ENCODE measurements around the gene ZDHHC14.
A peak's percentile ranks its signal among the peaks of the same experiment; 100 is the strongest.
"Not testable (repeated sequence)": the region's sequence is repeated elsewhere in the genome, so short reads cannot be mapped to it uniquely, and the experiment has no call there.

The ZDHHC14 gene

DNA sequence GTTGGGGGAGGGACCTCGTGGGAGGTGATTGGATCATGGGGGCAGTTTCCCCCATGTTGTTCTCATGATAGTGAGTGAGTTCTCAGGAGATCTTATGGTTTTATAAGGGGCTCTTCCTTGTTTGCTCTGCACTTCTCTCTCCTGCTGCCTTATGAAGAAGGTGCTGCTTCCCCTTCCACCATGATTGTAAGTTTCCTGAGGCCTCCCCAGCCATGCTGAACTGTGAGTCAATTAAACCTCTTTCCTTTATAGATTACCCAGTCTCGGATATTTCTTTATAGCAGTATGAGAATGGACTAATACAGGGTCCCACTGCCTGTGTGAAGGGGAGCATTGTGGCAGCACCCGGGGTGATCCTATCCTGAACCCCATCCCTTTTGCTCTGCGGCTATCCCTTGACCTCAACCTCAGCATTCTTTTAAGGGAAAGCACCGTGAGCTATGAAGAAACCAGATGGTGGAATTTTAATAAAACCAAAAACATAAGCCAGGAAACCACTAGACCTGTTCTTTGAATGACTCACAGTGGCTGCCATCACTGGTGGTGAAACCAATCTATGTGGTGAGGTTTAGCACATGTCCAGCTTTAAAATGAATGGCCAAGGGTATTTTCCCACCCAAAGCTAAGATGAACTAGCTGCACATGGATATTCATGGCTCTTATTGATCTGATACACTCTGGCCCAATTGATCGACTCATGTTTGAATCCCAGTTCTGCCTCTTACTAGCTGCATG lies 62.2 kb downstream of the ZDHHC14 start:
- no peak for DNase-seq (ENCODE audit: low read depth in 2 of 2)

GRCh38 chr6:157445277-157446009 lies 64.5 kb downstream of the ZDHHC14 start:
- no peak for DNase-seq (ENCODE audit: low read depth in 2 of 2)

GRCh38 chr6:157447735-157448134 lies 66.7 kb downstream of the ZDHHC14 start:
- no peak for DNase-seq (ENCODE audit: low read depth in 2 of 2)

DNA sequence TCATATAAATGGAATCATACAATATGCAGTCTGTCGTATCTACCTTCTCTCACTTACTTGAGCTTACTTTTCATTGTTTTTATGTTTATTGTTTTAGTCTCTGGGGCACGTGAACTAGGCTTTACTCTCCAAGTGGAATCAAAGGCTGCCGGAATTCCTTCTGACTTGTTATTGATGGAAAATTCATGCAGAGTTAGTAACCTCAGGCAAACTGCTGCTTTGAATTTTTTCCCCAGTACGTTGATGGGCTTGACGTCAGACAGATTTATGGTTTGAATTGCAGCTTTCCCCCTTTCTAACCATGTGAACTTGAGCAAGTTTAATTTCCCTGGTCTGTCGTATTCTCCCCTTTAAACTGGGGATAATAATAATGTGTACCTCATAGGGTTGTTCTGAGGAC lies 68.6 kb downstream of the ZDHHC14 start:
- DNase-seq (ENCODE audit: low read depth in 2 of 2): no peak

GRCh38 chr6:157450931-157451742 lies 70.1 kb downstream of the ZDHHC14 start:
- no peak for DNase-seq (ENCODE audit: low read depth in 2 of 2)

- DNase-seq (ENCODE audit: low read depth in 2 of 2): no peak
Observed at GRCh38 chr6:157452096-157452495, 71.1 kb downstream of the ZDHHC14 start.

- no peak for DNase-seq (ENCODE audit: low read depth in 2 of 2)
Observed at GRCh38 chr6:157453131-157453530, 72.1 kb downstream of the ZDHHC14 start.

DNA sequence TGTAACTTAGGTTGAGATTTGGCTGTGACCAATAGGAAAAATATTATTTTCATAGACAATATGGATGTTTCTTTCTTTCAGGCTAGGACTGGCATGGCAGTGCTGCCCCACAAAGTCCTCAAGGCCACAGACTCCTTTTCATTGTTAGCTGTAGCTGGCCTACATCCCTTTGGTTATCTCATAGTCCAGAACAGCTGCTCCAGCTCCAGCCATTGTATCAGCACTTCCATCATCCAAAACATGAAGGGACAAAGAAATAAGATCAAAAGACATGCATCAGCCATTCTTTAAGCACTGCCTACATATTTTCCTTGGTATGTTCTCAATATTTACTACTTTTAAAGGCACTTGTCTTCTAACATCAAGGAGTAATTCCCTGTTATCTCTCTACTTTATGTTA lies 73.0 kb downstream of the ZDHHC14 start:
- DNase-seq (ENCODE audit: low read depth in 2 of 2): no peak

DNA sequence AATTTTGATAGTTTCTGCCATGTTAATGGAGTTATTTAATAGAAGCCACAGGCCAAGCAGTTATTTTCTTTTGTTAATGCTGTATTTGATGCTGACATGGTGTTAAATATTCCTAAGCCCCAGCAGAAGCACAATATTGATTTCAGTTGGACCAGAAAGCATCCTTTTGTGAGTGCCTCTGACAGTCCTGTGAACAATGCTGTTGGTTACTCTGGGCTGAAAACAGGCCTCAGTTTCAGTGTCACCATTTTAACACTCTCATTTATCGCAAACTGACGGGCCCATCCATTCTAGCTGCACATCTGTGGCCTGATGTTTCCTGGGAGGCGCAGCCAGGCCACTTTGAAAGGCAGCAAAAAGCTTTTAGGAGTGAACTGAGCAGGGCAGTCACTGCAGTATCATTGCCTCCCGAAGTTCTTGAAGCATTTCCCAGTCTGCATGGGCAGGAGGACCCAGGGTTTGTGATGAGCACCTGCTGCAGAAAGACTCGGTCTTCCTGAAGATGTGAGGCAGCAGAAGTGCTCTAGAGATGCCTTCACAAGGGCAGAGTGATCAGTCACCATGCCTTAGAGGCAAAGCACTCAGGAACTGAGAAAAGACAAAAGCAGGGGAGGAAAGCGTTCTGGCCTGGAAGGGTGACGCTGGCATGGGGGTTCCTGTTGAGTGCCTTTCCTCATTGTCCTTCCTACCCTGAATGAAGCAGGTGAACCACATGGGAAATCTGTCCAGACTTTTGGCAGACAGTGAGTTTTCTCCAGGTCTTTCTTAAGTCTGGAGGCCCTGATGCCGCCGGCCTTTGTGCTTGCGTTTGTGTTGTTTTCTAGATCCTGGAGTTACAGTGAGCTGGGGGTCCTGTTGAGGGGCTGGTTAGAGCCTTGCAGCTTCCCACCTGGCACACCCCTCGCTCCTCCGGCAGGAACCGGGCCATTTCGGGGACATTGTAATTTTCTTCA lies 74.0 kb downstream of the ZDHHC14 start:
- no peak for DNase-seq (ENCODE audit: low read depth in 2 of 2)

DNA sequence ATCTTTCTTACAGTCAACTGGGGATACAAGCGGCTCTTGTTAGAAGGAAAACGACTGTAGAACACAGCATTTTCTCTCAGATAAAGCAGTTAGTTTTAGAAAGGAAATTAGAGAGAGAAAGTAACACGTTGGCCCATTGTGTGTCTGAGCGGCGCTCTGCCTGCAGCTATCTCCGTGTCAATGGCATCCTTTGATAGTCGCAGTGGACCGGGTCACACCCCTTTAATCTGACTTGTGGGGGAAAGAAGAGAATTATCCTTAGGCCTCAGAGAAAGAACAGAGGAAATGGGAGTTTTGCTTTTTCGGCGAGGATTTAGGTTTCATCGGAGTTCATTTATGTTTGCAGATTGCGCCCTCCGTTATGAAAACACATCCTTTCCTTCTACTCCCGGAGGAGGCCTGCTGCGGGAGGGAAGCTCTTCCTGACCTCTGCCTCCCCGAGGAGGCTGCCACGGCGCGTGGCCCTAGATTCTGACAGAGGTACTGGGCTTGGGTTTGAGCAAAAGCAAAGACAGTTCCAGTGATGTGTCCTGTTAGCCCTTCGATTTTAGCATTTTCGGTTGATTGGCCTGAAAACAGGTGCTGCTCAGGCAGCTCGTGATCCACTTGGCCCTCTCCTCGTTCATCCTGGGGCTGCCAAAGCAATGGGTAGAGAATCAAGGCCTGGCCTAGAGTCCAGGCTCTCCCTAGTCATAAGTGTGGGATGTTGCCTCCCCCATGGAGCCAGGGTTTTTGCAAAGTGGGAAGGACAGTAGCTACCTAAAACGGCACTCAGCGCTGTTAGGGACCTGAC lies 74.9 kb downstream of the ZDHHC14 start:
- DNase-seq (ENCODE audit: low read depth in 2 of 2): no peak

GRCh38 chr6:157456524-157456829 lies 75.5 kb downstream of the ZDHHC14 start:
- DNase-seq (ENCODE audit: low read depth in 2 of 2): no peak

GRCh38 chr6:157457787-157458186 lies 76.8 kb downstream of the ZDHHC14 start:
- no peak for DNase-seq (ENCODE audit: low read depth in 2 of 2)

DNA sequence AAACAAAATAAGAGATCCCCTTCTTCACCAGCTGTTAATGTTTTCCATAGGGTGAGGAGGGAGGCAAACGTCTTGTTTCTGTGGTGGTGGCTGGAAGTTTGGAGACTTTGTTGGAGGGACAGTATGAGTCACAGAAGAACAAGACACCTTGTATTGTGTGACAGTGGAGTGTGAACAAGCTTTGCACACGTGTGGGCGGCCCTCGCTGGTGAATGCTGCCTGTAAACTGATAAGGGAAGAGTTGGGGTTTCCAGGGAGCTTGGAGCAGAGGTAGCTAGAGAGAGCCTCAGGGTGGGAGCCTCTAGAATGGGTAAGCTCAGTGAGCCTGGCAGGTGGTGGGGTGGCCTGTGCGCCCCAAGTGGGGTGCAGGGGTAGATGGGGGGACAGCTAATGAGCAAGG lies 78.3 kb downstream of the ZDHHC14 start:
- peak; percentile 39 to 40 for DNase-seq (ENCODE audit: low read depth in 2 of 2)

- DNase-seq (ENCODE audit: low read depth in 2 of 2): no peak
Observed at GRCh38 chr6:157460182-157460999, 79.4 kb downstream of the ZDHHC14 start.

DNA sequence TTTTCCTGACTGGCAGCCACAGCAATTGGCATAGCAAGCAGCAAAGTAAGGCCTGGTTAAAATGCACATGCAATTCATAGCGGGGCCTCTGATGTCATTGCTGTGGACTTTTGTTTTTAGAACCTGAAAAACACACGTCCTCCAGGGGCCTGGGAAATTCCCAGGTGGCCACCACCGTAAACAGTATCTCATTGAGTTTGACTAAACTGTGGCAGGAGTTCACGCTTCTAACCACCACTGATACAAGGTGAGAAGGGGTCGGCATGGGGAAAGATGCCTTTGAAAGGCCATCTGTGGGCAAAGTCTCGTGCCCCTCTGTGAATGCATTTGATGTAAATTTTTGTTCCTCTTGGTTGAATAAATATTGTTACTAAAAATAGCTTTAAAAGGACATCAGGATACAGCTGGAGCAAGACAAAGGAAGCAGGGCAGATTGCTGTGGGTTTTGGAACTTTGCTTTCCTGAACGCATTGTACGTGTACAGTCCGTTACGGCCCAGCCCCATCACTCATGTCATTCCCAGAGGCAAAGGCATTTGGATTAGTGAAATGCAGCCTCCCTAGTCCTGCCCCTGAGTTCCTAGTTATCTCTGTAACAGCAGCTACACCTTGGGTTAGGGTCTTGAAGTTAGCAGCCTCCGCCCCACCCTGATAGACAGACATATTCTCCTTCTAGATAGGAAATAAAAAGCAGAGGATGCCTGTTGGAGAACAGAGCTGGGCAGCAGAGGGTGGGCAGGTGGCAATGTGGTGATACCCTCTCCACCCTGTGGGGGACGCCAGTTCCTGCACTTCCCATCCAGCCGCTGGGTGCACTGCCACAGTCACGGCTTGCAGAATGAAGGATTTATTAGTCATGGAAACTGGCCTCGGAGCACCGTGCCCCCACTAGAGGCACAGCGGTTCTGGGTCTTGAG lies 80.3 kb downstream of the ZDHHC14 start:
- DNase-seq (ENCODE audit: low read depth in 2 of 2): peak; percentile 72 to 76

GRCh38 chr6:157462956-157463742 lies 82.2 kb downstream of the ZDHHC14 start:
- DNase-seq (ENCODE audit: low read depth in 2 of 2): no peak

GRCh38 chr6:157463743-157464135 lies 82.7 kb downstream of the ZDHHC14 start:
- DNase-seq (ENCODE audit: low read depth in 2 of 2): not testable (repeated sequence)
